ENCODE measurements around the gene GLT8D1. TPM values are rescaled to one million over a fixed set of nuclear protein-coding genes. Genes with fewer than 3 reads are reported as not detected.

GLT8D1 gene
- total RNA-seq, 1 experiment from 2014 or later, result 79.9 TPM

GRCh38 chr3:52712291-52713212, 7.0 kb upstream of the GLT8D1 start:
- no peak for DNase-seq (ENCODE audit: low read depth)

GRCh38 chr3:52710512-52710911, 4.9 kb upstream of the GLT8D1 start:
- no peak for DNase-seq (ENCODE audit: low read depth)

GRCh38 chr3:52707585-52707984, 2.0 kb upstream of the GLT8D1 start:
- no peak for DNase-seq (ENCODE audit: low read depth)

- DNase-seq (ENCODE audit: low read depth), result no peak
Measured at GRCh38 chr3:52705438-52705687, 228 bp downstream of the GLT8D1 start.

GRCh38 chr3:52704611-52705437, 767 bp downstream of the GLT8D1 start:
- no peak for DNase-seq (ENCODE audit: low read depth)

GRCh38 chr3:52703341-52703740, 2.2 kb downstream of the GLT8D1 start:
- no peak for DNase-seq (ENCODE audit: low read depth)

- no peak for DNase-seq (ENCODE audit: low read depth)
Measured at GRCh38 chr3:52697632-52697965, 8.0 kb downstream of the GLT8D1 start.

GRCh38 chr3:52696830-52697631, 8.6 kb downstream of the GLT8D1 start:
- no peak for DNase-seq (ENCODE audit: low read depth)

GRCh38 chr3:52695798-52696671, 9.6 kb downstream of the GLT8D1 start:
- no peak for DNase-seq (ENCODE audit: low read depth)

- DNase-seq (ENCODE audit: low read depth), result no peak
Measured at GRCh38 chr3:52694528-52695189, 10.9 kb downstream of the GLT8D1 start.

- peak; percentile 47 for DNase-seq (ENCODE audit: low read depth)
Measured at GRCh38 chr3:52693071-52693470, 12.5 kb downstream of the GLT8D1 start.

- no peak for DNase-seq (ENCODE audit: low read depth)
Measured at GRCh38 chr3:52690560-52690959, 15.0 kb downstream of the GLT8D1 start.

GRCh38 chr3:52689151-52689550, 16.4 kb downstream of the GLT8D1 start:
- no peak for DNase-seq (ENCODE audit: low read depth)

- no peak for DNase-seq (ENCODE audit: low read depth)
Measured at GRCh38 chr3:52688266-52688665, 17.3 kb downstream of the GLT8D1 start.

- peak; percentile 90 for DNase-seq (ENCODE audit: low read depth)
Measured at GRCh38 chr3:52685709-52686691, 19.6 kb downstream of the GLT8D1 start, which contains the start of the genes GNL3 and PBRM1. TSS of gene GNL3 (plus strand) at chr3:52686032. CDS start at chr3:52686093, 61 bp downstream. TSS of gene PBRM1 (minus strand) at chr3:52685913.

GRCh38 chr3:52685285-52685708, 20.3 kb downstream of the GLT8D1 start:
- DNase-seq (ENCODE audit: low read depth), result peak; percentile 68

- no peak for DNase-seq (ENCODE audit: low read depth)
Measured at GRCh38 chr3:52684184-52684583, 21.4 kb downstream of the GLT8D1 start.

- DNase-seq (ENCODE audit: low read depth), result no peak
Measured at GRCh38 chr3:52683611-52684010, 22.0 kb downstream of the GLT8D1 start.

GRCh38 chr3:52682016-52682415, 23.6 kb downstream of the GLT8D1 start:
- DNase-seq (ENCODE audit: low read depth), result peak; percentile 65
